IMR-90 (cell line): ENCODE data around the gene KAZN. TPM values are rescaled to one million over a fixed set of nuclear protein-coding genes. Genes with fewer than 3 reads are reported as not detected.

Experiments used
- ATAC-seq: fragments of 200-7000 bp; cut with Tn5 transposase; 2 replicates; pipeline ENCODE4 v1.9.1; 2020; ENCODE audit warnings: low read depth, mild to moderate bottlenecking, moderate library complexity
- BruUV-seq: library from RNA; stranded (reverse); fragments of 400-500 nt; replicated peaks from 2 replicates; lab custom pipeline; 2021; lab: Mats Ljungman, UMichigan
- CTCF ChIA-PET: fragments of 300-600 bp; formaldehyde crosslinking; extraction: SDS; loops from one replicate; lab custom pipeline; 2021; ENCODE audit warnings: antibody characterized with exemption; lab: Yijun Ruan, JAX
- POLR2A ChIA-PET: fragments of 300-600 bp; sonication (Branson Sonifier 250); formaldehyde crosslinking; loops from one replicate; lab custom pipeline; 2022; ENCODE audit warnings: antibody characterized with exemption; ENCODE audit not compliant: unreplicated experiment; lab: Charles Lee
- DNase-seq: peaks from one replicate; pipeline ENCODE4 v3.0.0; 2013
- H2AFZ ChIP-seq: replicated peaks from 2 replicates; pipeline ENCODE3; 2013; ENCODE audit warnings: low read length, mild to moderate bottlenecking; ENCODE audit not compliant: poor library complexity
- H2AK5ac ChIP-seq: 2 replicates; pipeline ENCODE4 v1.6.1; 2013; ENCODE audit warnings: low read depth, low read length, inconsistent platforms
- H2AK9ac ChIP-seq: replicated peaks from 2 replicates; pipeline ENCODE3; 2013; ENCODE audit warnings: mild to moderate bottlenecking, low read depth, low read length, moderate library complexity; ENCODE audit not compliant: poor library complexity
- H2BK120ac ChIP-seq: 2 replicates; pipeline ENCODE4 v1.6.1; 2013; ENCODE audit warnings: low read depth, low read length, inconsistent platforms
- H2BK15ac ChIP-seq: 3 replicates; pipeline ENCODE4 v1.6.1; 2013; ENCODE audit warnings: low read depth, low read length, inconsistent platforms
- H2BK20ac ChIP-seq: 2 replicates; pipeline ENCODE4 v1.6.1; 2013; ENCODE audit warnings: low read depth, mild to moderate bottlenecking, inconsistent platforms, low read length, moderate library complexity
- H2BK5ac ChIP-seq: 2 replicates; pipeline ENCODE4 v1.6.1; 2013; ENCODE audit warnings: mild to moderate bottlenecking, low read depth, low read length, inconsistent platforms; ENCODE audit not compliant: poor library complexity, severe bottlenecking
- H3K14ac ChIP-seq: replicated peaks from 2 replicates; pipeline ENCODE4 v1.6.1; 2013; ENCODE audit warnings: low read depth, low read length, inconsistent platforms
- H3K18ac ChIP-seq: 2 replicates; pipeline ENCODE4 v1.6.1; 2013; ENCODE audit warnings: low read depth, low read length, control low read depth
- H3K23ac ChIP-seq: 2 replicates; pipeline ENCODE4 v1.6.1; 2013; ENCODE audit warnings: low read depth, low read length, inconsistent platforms
- H3K27ac ChIP-seq: 2 replicates; pipeline ENCODE4 v1.5.1; 2013; ENCODE audit warnings: mild to moderate bottlenecking, control low read depth, low read length; ENCODE audit not compliant: insufficient read depth
- H3K27me3 ChIP-seq: 2 replicates; pipeline ENCODE4 v1.6.1; 2013; ENCODE audit warnings: low read length; ENCODE audit not compliant: control insufficient read depth, insufficient read depth
- H3K36me3 ChIP-seq: 2 replicates; pipeline ENCODE4 v1.6.1; 2013; ENCODE audit warnings: low read length, mixed read lengths; ENCODE audit not compliant: control insufficient read depth, insufficient read depth
- H3K4ac ChIP-seq: 2 replicates; pipeline ENCODE4 v1.6.1; 2013; ENCODE audit warnings: low read depth, low read length, inconsistent platforms
- H3K4me1 ChIP-seq: 2 replicates; pipeline ENCODE4 v1.6.1; 2013; ENCODE audit warnings: low read length, mixed read lengths; ENCODE audit not compliant: control insufficient read depth, insufficient read depth
- H3K4me2 ChIP-seq: 2 replicates; pipeline ENCODE4 v1.6.1; 2013; ENCODE audit warnings: low read depth, mild to moderate bottlenecking, control low read depth, low read length, moderate library complexity
- H3K4me3 ChIP-seq: 2 replicates; pipeline ENCODE4 v1.5.1; 2013; ENCODE audit warnings: low read depth, mild to moderate bottlenecking, control low read depth, low read length, moderate library complexity; ENCODE audit not compliant: insufficient read depth
- H3K56ac ChIP-seq: 2 replicates; pipeline ENCODE4 v1.6.1; 2013; ENCODE audit warnings: low read length, inconsistent platforms; ENCODE audit not compliant: insufficient read depth; ENCODE audit errors: extremely low read depth
- H3K79me1 ChIP-seq, 2 experiments: 2 replicates each; pipeline ENCODE4 v1.6.1; 2013; ENCODE audit warnings: low read length in 2 of 2, inconsistent platforms in 1 of 2, low read depth in 1 of 2
- H3K9ac ChIP-seq: 2 replicates; pipeline ENCODE4 v1.6.1; 2013; ENCODE audit warnings: low read depth, low read length, control low read depth
- H3K9me1 ChIP-seq: 2 replicates; pipeline ENCODE4 v1.6.1; 2013; ENCODE audit warnings: low read length, inconsistent platforms; ENCODE audit not compliant: insufficient read depth
- H3K9me3 ChIP-seq: 2 replicates; pipeline ENCODE4 v1.6.1; 2013; ENCODE audit warnings: low read length; ENCODE audit not compliant: control insufficient read depth, insufficient read depth
- H4K20me1 ChIP-seq: 2 replicates; pipeline ENCODE4 v1.6.1; 2013; ENCODE audit warnings: low read length, inconsistent platforms; ENCODE audit not compliant: insufficient read depth
- H4K5ac ChIP-seq: 2 replicates; pipeline ENCODE4 v1.6.1; 2013; ENCODE audit warnings: mild to moderate bottlenecking, low read depth, low read length, control low read depth
- H4K8ac ChIP-seq, 2 experiments: 2 replicates each; pipeline ENCODE4 v1.6.1; 2013; ENCODE audit warnings: low read depth in 2 of 2, low read length in 2 of 2, control low read depth in 1 of 2, inconsistent platforms in 1 of 2
- H4K91ac ChIP-seq: 2 replicates; pipeline ENCODE4 v1.6.1; 2013; ENCODE audit warnings: low read depth, low read length, inconsistent platforms; ENCODE audit not compliant: insufficient read depth
- BHLHE40 ChIP-seq: fragments of 150-350 bp; IDR thresholded peaks from 2 replicates; pipeline ENCODE4 v1.6.1; 2016; ENCODE audit warnings: mild to moderate bottlenecking, low read depth, low read length
- CEBPB ChIP-seq: IDR thresholded peaks from 2 replicates; pipeline ENCODE4 v1.6.1; 2012; ENCODE audit warnings: low read depth, low read length, improper control_type of control experiment
- CHD1 ChIP-seq: IDR thresholded peaks from 2 replicates; pipeline ENCODE4 v1.6.1; 2012; ENCODE audit warnings: low read depth, low read length, improper control_type of control experiment
- FOS ChIP-seq: fragments of 150-350 bp; IDR thresholded peaks from 2 replicates; pipeline ENCODE4 v1.6.1; 2016; ENCODE audit warnings: low read depth, low read length
- MAFK ChIP-seq: IDR thresholded peaks from 2 replicates; pipeline ENCODE4 v1.6.1; 2012; ENCODE audit warnings: low read depth, low read length, improper control_type of control experiment
- MAZ ChIP-seq: IDR thresholded peaks from 2 replicates; pipeline ENCODE4 v1.6.1; 2012; ENCODE audit warnings: low read depth, mild to moderate bottlenecking, low read length, improper control_type of control experiment, moderate library complexity, borderline replicate concordance
- POLR2A ChIP-seq: IDR thresholded peaks from 2 replicates; pipeline ENCODE4 v1.6.1; 2012; ENCODE audit warnings: mild to moderate bottlenecking, low read depth, low read length
- RAD21 ChIP-seq: IDR thresholded peaks from 2 replicates; pipeline ENCODE4 v1.6.1; 2012; ENCODE audit warnings: low read length, improper control_type of control experiment
- RFX5 ChIP-seq: IDR thresholded peaks from 2 replicates; pipeline ENCODE4 v1.8.0; 2012; ENCODE audit warnings: low read depth, mild to moderate bottlenecking, low read length, moderate library complexity
- SMC3 ChIP-seq: fragments of 150-350 bp; IDR thresholded peaks from 2 replicates; pipeline ENCODE4 v1.6.1; 2016; ENCODE audit warnings: low read depth, mild to moderate bottlenecking, antibody characterized with exemption, low read length, moderate library complexity
- WGBS, 2 experiments: methylation state at CpG; one replicate each; pipeline versions ENCODE4 v1.1.5 to v1.1.7; 2013; ENCODE audit warnings: missing lambda C conversion rate in 2 of 2; ENCODE audit not compliant: insufficient read length in 1 of 2; ENCODE audit errors: extremely low coverage in 2 of 2; 5-methylcytosine and 5-hydroxymethylcytosine counted together
- dilution Hi-C: fragments of 300-500 bp; cut with HindIII; formaldehyde crosslinking; loops from one replicate; pipeline ENCODE4 v1.14.3; 2018; ENCODE audit warnings: low sequenced_read_pairs; ENCODE audit not compliant: unreplicated experiment
- in situ Hi-C: fragments of 300-500 bp; cut with MboI; formaldehyde crosslinking; loops from 3 replicates; pipeline ENCODE4 v1.14.3; 2019; ENCODE audit warnings: low sequenced_read_pairs, inconsistent platforms, mixed read lengths
- intact Hi-C: fragments of 100-400 bp; cut with micrococcal nuclease; formaldehyde crosslinking; loops from 2 replicates; pipeline ENCODE4 v1.10.0; 2022
- polyA plus RNA-seq, 3 experiments: library from polyadenylated mRNA; depleted of rRNA; stranded (reverse); fragments of >200 nt; gene quantifications; 2 replicates each; pipeline ENCODE4 v1.2.3, GENCODE V29; 2012; ENCODE audit warnings: low replicate concordance in 1 of 3
- total RNA-seq: library from RNA; depleted of rRNA; stranded (reverse); fragments of >200 nt; gene quantifications from 2 replicates; pipeline ENCODE4 v1.2.3, GENCODE V29; 2012
- TF ChIP-seq, protein P1 (sequence below): fragments of 150-350 bp; IDR thresholded peaks from 2 replicates; pipeline ENCODE4 v1.6.1; 2016; ENCODE audit warnings: low read depth, mild to moderate bottlenecking, low read length, moderate library complexity, borderline replicate concordance
- TF ChIP-seq, protein P2 (sequence below): conservative IDR thresholded peaks from 2 replicates; pipeline ENCODE4 v1.5.1; 2012; ENCODE audit warnings: mild to moderate bottlenecking, low read depth, low read length, improper control_type of control experiment
- TF ChIP-seq, protein P3 (sequence below): fragments of 150-350 bp; IDR thresholded peaks from 2 replicates; pipeline ENCODE4 v1.6.1; 2017; ENCODE audit warnings: mild to moderate bottlenecking, antibody characterized with exemption, low read length, low read depth

Gene KAZN
- total and polyA plus RNA-seq, 2 of the 4 experiments (the other 2 are of a cell fraction): 5.2 to 10.5 TPM

DNA sequence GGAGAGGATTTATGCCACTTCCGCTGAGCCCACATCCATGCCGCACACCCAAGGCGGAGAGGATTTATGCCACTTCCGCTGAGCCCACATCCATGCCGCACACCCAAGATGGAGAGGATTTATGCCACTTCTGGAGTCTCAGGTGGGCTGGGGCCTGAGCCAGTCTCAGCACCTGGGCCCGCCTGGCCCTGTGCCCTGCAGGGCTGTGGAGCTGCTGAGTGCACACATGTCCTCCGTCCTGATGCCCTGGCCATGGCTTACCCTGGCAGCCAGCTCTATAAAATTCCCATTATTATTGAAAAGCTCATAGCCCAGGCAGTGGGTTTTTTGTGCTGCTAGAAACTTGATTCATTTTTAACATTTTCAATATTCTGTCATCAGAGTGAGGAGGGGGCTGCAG, 465.3 kb downstream of the KAZN start:
- no CpG with 5 or more reads among the region's 7 CpGs for WGBS, 2 experiments
- DNase-seq (no peak), ATAC-seq (no peak)
- H2AK5ac ChIP-seq: no peak overlapping the region
- BruUV-seq: no TSS peak
- no peak overlapping the region for H4K91ac ChIP-seq
- H3K4me2 ChIP-seq: no peak overlapping the region
- no peak overlapping the region for H2AK9ac ChIP-seq
- no peak overlapping the region for H3K9ac ChIP-seq
- H4K20me1 ChIP-seq: no peaks in the 10 kb centered on the region; the same call in 1 of the 2 replicates
- no peaks in the 10 kb centered on the region for H3K27me3 ChIP-seq
- H3K4ac ChIP-seq: no peak overlapping the region
- H3K27ac ChIP-seq: no peak overlapping the region
- H4K8ac ChIP-seq: no peak overlapping the region
- CTCF ChIA-PET: no interaction called here
- H3K79me1 ChIP-seq: no peaks in the 10 kb centered on the region
- intact Hi-C loops: no loop called here
- no peaks in the 10 kb centered on the region for H3K4me1 ChIP-seq
- H3K36me3 ChIP-seq: peaks cover 54% of the 10 kb centered on the region
- TF ChIP-seq SMC3 (no peak), CEBPB (no peak), MAZ (no peak), BHLHE40 (no peak), RFX5 (no peak), FOS (no peak), POLR2A (no peak), CHD1 (no peak), RAD21 (no peak), MAFK (no peak)
- TF ChIP-seq, protein P1, sequence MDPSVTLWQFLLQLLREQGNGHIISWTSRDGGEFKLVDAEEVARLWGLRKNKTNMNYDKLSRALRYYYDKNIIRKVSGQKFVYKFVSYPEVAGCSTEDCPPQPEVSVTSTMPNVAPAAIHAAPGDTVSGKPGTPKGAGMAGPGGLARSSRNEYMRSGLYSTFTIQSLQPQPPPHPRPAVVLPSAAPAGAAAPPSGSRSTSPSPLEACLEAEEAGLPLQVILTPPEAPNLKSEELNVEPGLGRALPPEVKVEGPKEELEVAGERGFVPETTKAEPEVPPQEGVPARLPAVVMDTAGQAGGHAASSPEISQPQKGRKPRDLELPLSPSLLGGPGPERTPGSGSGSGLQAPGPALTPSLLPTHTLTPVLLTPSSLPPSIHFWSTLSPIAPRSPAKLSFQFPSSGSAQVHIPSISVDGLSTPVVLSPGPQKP: no peak
- TF ChIP-seq, protein P2, sequence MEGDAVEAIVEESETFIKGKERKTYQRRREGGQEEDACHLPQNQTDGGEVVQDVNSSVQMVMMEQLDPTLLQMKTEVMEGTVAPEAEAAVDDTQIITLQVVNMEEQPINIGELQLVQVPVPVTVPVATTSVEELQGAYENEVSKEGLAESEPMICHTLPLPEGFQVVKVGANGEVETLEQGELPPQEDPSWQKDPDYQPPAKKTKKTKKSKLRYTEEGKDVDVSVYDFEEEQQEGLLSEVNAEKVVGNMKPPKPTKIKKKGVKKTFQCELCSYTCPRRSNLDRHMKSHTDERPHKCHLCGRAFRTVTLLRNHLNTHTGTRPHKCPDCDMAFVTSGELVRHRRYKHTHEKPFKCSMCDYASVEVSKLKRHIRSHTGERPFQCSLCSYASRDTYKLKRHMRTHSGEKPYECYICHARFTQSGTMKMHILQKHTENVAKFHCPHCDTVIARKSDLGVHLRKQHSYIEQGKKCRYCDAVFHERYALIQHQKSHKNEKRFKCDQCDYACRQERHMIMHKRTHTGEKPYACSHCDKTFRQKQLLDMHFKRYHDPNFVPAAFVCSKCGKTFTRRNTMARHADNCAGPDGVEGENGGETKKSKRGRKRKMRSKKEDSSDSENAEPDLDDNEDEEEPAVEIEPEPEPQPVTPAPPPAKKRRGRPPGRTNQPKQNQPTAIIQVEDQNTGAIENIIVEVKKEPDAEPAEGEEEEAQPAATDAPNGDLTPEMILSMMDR: no peak
- TF ChIP-seq, protein P3, sequence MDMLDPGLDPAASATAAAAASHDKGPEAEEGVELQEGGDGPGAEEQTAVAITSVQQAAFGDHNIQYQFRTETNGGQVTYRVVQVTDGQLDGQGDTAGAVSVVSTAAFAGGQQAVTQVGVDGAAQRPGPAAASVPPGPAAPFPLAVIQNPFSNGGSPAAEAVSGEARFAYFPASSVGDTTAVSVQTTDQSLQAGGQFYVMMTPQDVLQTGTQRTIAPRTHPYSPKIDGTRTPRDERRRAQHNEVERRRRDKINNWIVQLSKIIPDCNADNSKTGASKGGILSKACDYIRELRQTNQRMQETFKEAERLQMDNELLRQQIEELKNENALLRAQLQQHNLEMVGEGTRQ: no peak
- H4K5ac ChIP-seq: no peak overlapping the region
- no peak overlapping the region for H2BK120ac ChIP-seq
- H2AFZ ChIP-seq: no peak overlapping the region
- no peak overlapping the region for H2BK20ac ChIP-seq
- peaks cover 6% of the 10 kb centered on the region for H3K9me3 ChIP-seq
- POLR2A ChIA-PET: no interaction called here
- no peak overlapping the region for H3K14ac ChIP-seq
- no peak overlapping the region for H2BK5ac ChIP-seq
- H3K4me3 ChIP-seq: no peak overlapping the region
- dilution Hi-C loops: no loop called here
- peaks cover 3% of the 10 kb centered on the region; the same call in 1 of the 2 replicates for H3K9me1 ChIP-seq
- no peak overlapping the region for H3K56ac ChIP-seq
- no peak overlapping the region for H2BK15ac ChIP-seq
- H3K23ac ChIP-seq: no peak overlapping the region
- in situ Hi-C loops: no loop called here
- H3K18ac ChIP-seq: no peak overlapping the region
